HUES48 (cell line): ENCODE results near the gene KRTAP10-2.
"Not testable (repeated sequence)": the region's sequence is repeated elsewhere in the genome, so short reads cannot be mapped to it uniquely, and the experiment has no call there.

Source experiments
- H3K27ac ChIP-seq: one replicate; pipeline ENCODE4 v1.7.0; 2013; ENCODE audit warnings: low read depth, low read length, inconsistent platforms
- H3K27me3 ChIP-seq: 2 replicates; pipeline ENCODE4 v1.6.1; 2013; ENCODE audit warnings: mild to moderate bottlenecking, low read length; ENCODE audit not compliant: control insufficient read depth, insufficient read depth
- H3K36me3 ChIP-seq: 2 replicates; pipeline ENCODE4 v1.6.1; 2013; ENCODE audit warnings: low read length; ENCODE audit not compliant: control insufficient read depth, insufficient read depth
- H3K4me1 ChIP-seq: 2 replicates; pipeline ENCODE4 v1.6.1; 2013; ENCODE audit warnings: mild to moderate bottlenecking, low read length; ENCODE audit not compliant: control insufficient read depth, insufficient read depth
- H3K4me3 ChIP-seq: 2 replicates; pipeline ENCODE4 v1.5.1; 2013; ENCODE audit warnings: mild to moderate bottlenecking, low read depth, low read length
- H3K9ac ChIP-seq: 2 replicates; pipeline ENCODE4 v1.6.1; 2013; ENCODE audit warnings: mild to moderate bottlenecking, low read depth, low read length, moderate library complexity
- H3K9me3 ChIP-seq: 2 replicates; pipeline ENCODE4 v1.6.1; 2013; ENCODE audit warnings: low read length; ENCODE audit not compliant: control insufficient read depth, insufficient read depth

Gene KRTAP10-2, protein sequence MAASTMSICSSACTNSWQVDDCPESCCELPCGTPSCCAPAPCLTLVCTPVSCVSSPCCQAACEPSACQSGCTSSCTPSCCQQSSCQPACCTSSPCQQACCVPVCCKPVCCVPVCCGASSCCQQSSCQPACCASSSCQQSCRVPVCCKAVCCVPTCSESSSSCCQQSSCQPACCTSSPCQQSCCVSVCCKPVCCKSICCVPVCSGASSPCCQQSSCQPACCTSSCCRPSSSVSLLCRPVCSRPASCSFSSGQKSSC

DNA sequence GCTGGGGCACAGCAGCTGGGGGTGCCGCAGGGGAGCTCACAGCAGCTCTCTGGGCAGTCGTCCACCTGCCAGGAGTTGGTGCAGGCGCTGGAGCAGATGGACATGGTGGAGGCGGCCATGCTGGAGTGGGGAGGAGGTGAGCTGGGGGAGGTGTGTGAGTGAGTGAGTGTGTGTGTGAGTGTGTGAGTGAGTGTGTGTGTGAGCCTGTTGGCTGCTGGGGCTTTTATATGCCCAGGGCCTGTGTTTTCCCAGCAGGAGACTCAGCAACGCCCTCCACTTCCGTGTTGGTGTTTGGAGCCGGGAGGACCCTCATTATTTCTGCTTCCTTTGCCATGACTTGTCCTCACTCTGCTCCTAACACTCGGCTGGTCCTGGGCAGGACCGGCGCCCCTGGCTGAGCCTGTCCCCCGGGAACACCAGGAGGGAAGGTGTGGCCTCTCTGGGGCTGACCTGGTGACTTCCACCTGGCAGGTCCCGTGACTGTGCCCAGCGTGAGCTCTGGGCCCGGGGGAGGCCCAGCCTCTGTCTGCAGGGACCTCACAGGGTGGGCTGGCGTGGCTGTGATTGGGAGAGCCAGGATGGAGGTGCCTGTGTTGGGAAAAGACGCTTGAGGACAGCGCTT is at the start of gene KRTAP10-2:
KRTAP10-2 (minus strand) TSS at position 166 of the 622 bp plus-strand sequence; CDS start at position 119, 47 bp downstream.
- Histone ChIP-seq H3K27me3 (no peaks in the 10 kb centered on the region), H3K4me3 (no peak within 1 kb of the TSS)

GRCh38 chr21:44601091-44601490 is 49.8 kb upstream of the KRTAP10-2 start:
- H3K36me3 ChIP-seq, H3K9ac ChIP-seq, H3K27me3 ChIP-seq, H3K27ac ChIP-seq, H3K9me3 ChIP-seq, H3K4me3 ChIP-seq: not testable (repeated sequence)
- H3K4me1 ChIP-seq, result peaks cover 14% of the 10 kb centered on the region

More for the DNA sequence above, at the start of gene KRTAP10-2:
- Histone ChIP-seq H3K36me3 (no peaks in the 10 kb centered on the region), H3K27ac (no peak within 1 kb of the TSS), H3K4me1 (peaks cover 23% of the 10 kb centered on the region), H3K9ac (no peak within 1 kb of the TSS), H3K9me3 (no peaks in the 10 kb centered on the region)

DNA sequence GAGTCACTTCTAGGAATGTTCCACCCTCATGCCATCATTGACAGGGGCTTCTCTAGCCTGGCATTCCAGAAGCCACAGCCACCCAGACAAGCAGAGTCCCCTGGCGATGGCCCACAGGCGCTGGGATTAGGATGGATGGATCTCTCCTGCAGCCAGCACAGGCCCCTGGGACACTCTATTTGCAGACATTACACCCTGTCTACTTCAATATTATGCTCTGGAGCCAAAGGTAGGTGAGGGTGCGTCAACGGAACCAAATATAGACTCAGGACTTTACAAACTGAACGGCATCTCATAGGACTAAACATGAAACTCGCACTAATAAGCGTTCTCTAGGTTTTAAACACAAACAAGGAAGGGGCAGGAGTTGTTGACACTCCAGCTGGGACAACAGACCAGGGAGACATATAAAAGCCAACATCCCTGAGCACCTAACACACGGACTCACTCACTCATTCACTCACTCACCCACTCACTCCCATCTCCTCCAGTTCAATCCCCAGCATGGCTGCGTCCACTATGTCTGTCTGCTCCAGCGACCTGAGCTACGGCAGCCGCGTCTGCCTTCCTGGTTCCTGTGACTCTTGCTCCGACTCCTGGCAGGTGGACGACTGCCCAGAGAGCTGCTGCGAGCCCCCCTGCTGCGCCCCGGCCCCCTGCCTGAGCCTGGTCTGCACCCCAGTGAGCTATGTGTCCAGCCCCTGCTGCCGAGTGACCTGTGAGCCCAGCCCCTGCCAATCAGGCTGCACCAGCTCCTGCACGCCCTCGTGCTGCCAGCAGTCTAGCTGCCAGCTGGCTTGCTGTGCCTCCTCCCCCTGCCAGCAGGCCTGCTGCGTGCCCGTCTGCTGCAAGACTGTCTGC is 49.0 kb upstream of the KRTAP10-2 start, which contains the start of gene KRTAP10-7:
KRTAP10-7 (plus strand) TSS at position 480 of the 861 bp plus-strand sequence; CDS start at position 505, 25 bp downstream.
- peaks cover 14% of the 10 kb centered on the region for H3K4me1 ChIP-seq
- H3K27me3 ChIP-seq, H3K27ac ChIP-seq, H3K9ac ChIP-seq, H3K9me3 ChIP-seq, H3K4me3 ChIP-seq, H3K36me3 ChIP-seq: not testable (repeated sequence)

DNA sequence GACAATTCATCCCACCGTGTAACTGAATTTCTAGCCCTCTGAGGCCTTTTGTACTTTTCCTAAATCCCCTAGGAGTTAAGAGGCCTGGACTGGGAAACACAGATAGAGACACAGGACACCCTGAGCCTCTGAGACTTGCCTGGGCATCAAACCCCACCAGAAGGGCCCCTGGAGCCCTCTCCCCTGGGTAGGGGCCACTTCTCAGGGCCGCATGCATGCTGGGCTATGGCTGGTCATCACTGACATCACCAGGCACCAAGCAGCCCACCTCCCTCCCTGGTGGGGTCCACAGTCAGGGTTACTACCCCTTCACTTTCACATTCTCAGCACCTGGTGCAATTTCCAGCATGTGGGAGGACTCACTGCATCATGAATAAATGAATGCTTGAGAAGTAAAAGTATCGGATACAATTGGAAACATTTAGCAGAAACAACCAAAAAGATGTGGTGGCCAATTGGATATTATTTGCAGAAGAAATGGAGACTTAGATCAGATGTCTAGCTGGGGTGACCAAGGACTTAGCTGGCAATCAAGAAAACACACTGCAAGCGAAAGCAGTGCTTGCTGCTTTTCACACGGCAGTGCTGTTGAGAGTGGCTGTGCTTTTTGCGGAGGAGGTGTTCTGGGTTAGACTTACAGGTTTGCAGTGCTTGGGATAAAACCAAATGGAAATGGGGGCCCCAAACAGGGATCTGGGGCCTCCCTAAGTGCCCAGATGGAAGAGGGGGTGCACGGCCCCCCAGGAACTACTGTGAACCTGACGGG is 48.1 kb upstream of the KRTAP10-2 start:
- no peaks in the 10 kb centered on the region for H3K9me3 ChIP-seq
- H3K9ac ChIP-seq, result no peak overlapping the region
- no peaks in the 10 kb centered on the region for H3K27me3 ChIP-seq

DNA sequence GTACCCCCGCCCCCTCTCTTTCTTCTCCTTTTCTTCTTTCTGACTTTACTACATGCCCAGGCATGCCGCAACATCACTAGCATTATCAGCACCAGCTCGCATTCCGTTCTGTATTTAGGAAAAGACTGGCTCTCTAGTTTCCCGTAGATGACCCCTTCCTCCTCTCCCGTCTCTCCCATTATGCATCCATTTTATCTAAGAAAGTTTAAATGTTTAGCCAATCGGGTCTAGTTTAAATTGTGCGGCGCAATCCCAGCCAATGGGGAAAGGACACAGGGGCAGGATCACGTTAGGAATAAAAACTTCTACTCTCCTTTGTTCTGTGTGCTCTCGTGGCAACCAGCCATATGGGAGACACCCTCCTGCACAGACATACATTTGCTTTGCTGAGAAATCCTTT is 46.8 kb upstream of the KRTAP10-2 start:
- no peak overlapping the region for H3K4me3 ChIP-seq
- no peaks in the 10 kb centered on the region for H3K36me3 ChIP-seq
- peaks cover 23% of the 10 kb centered on the region for H3K4me1 ChIP-seq
- H3K9ac ChIP-seq, result peak overlapping the region; percentile 25; the same call in 1 of the 2 replicates
- peak overlapping the region; percentile 65 for H3K27ac ChIP-seq
- H3K9me3 ChIP-seq, result no peaks in the 10 kb centered on the region
- no peaks in the 10 kb centered on the region for H3K27me3 ChIP-seq

More for the DNA sequence above, 48.1 kb upstream of the KRTAP10-2 start:
- Histone ChIP-seq H3K36me3 (no peaks in the 10 kb centered on the region), H3K27ac (no peak overlapping the region), H3K4me3 (no peak overlapping the region), H3K4me1 (peaks cover 14% of the 10 kb centered on the region)

- Histone ChIP-seq H3K4me1 (peaks cover 26% of the 10 kb centered on the region), H3K9me3 (no peaks in the 10 kb centered on the region), H3K4me3 (no peak overlapping the region), H3K27ac (no peak overlapping the region), H3K9ac (no peak overlapping the region), H3K27me3 (no peaks in the 10 kb centered on the region), H3K36me3 (no peaks in the 10 kb centered on the region)
These were observed 44.9 kb upstream of the KRTAP10-2 start for GRCh38 chr21:44596068-44596725.

DNA sequence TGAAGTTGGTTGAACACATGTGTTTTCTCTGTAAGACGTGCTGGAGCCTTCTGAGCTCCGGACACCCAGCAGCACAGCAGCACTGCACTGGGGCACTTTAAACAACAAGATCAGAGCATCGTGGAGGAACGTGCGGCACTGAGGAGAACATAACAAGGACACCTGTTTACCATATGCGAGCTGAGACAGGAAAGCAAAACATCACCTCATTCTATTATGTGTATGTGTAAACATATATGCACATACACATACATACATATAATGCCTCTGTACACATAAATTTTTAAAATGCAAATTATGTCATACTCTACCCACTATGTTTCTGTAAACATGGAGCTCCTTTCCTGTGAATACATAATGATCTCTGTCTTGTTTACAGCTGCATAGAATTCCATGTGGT is 44.2 kb upstream of the KRTAP10-2 start:
- H3K4me1 ChIP-seq, result peaks cover 26% of the 10 kb centered on the region
- H3K27me3 ChIP-seq, result no peaks in the 10 kb centered on the region
- no peak overlapping the region for H3K9ac ChIP-seq
- H3K4me3 ChIP-seq, result no peak overlapping the region
- no peak overlapping the region for H3K27ac ChIP-seq
- H3K9me3 ChIP-seq, result no peaks in the 10 kb centered on the region
- H3K36me3 ChIP-seq, result no peaks in the 10 kb centered on the region

GRCh38 chr21:44594406-44594916 is 43.2 kb upstream of the KRTAP10-2 start:
- H3K36me3 ChIP-seq, result no peaks in the 10 kb centered on the region
- H3K27me3 ChIP-seq, result no peaks in the 10 kb centered on the region
- no peak overlapping the region for H3K27ac ChIP-seq
- no peaks in the 10 kb centered on the region for H3K9me3 ChIP-seq
- H3K9ac ChIP-seq, result no peak overlapping the region
- H3K4me1 ChIP-seq, result peaks cover 26% of the 10 kb centered on the region
- no peak overlapping the region for H3K4me3 ChIP-seq

- H3K27me3 ChIP-seq, result no peaks in the 10 kb centered on the region
- no peaks in the 10 kb centered on the region for H3K9me3 ChIP-seq
- no peak overlapping the region for H3K9ac ChIP-seq
- H3K4me3 ChIP-seq, result no peak overlapping the region
- peaks cover 25% of the 10 kb centered on the region for H3K4me1 ChIP-seq
- H3K27ac ChIP-seq, result no peak overlapping the region
- no peaks in the 10 kb centered on the region for H3K36me3 ChIP-seq
These were observed 42.5 kb upstream of the KRTAP10-2 start for GRCh38 chr21:44593598-44594405.
